OCI-LY7 (cell line): ENCODE results near the gene ARFGEF3.

ENCODE experiments used
- EZH2phosphoT487 ChIP-seq: fragments of 200-600 bp; sonication (generic); IDR thresholded peaks from 2 replicates; pipeline ENCODE4 v1.6.1; 2018; ENCODE audit warnings: low read depth, borderline replicate concordance, mild to moderate bottlenecking, mixed run types, antibody characterized with exemption, low read length, moderate library complexity, mixed read lengths
- TF ChIP-seq, protein P1 (sequence below): fragments of 200-600 bp; sonication (generic); conservative IDR thresholded peaks from 2 replicates; pipeline ENCODE4 v1.5.1; 2014; ENCODE audit warnings: mild to moderate bottlenecking, antibody characterized with exemption, low read length, moderate library complexity, mixed read lengths

DNA sequence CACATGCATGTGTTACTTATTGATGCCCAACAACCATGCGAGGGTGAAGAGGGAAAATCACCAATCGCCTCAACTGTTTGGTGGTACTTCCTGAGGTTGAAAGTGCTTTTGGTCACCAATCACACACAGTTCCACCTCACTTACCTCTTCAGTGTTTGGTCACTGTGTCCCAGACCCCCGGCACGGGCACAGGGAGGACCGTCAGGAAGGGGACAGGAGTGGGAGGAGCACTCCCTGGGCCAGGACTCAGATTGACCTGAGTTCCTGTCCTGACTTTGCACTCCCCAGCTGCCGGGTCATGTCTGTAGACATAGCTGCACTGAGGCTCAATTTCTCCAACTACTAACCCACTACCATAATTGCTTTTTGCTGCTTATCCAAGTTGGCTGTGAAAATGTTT is 130.7 kb downstream of the ARFGEF3 start:
- TF ChIP-seq, protein P1, sequence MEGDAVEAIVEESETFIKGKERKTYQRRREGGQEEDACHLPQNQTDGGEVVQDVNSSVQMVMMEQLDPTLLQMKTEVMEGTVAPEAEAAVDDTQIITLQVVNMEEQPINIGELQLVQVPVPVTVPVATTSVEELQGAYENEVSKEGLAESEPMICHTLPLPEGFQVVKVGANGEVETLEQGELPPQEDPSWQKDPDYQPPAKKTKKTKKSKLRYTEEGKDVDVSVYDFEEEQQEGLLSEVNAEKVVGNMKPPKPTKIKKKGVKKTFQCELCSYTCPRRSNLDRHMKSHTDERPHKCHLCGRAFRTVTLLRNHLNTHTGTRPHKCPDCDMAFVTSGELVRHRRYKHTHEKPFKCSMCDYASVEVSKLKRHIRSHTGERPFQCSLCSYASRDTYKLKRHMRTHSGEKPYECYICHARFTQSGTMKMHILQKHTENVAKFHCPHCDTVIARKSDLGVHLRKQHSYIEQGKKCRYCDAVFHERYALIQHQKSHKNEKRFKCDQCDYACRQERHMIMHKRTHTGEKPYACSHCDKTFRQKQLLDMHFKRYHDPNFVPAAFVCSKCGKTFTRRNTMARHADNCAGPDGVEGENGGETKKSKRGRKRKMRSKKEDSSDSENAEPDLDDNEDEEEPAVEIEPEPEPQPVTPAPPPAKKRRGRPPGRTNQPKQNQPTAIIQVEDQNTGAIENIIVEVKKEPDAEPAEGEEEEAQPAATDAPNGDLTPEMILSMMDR = no peak
- TF ChIP-seq EZH2phosphoT487 = no peak
